A549 (cell line): ENCODE data around the gene MLLT3. TPM values are rescaled to one million over a fixed set of nuclear protein-coding genes. Genes with fewer than 3 reads are reported as not detected.

Experiments
- ATAC-seq, 2 experiments: fragments of 200-7000 bp in 1 of 2; fragments of >200 bp in 1 of 2; cut with Nextera tagmentation in 1 of 2; cut with Tn5 transposase in 1 of 2; 3 replicates each; pipeline versions ENCODE4 v1.8.0 to v1.9.1; 2018 to 2020; ENCODE audit warnings: mild to moderate bottlenecking in 1 of 2, moderate library complexity in 1 of 2
- CTCF ChIA-PET: fragments of 300-600 bp; sonication (Branson Sonifier 250); formaldehyde crosslinking; extraction: SDS; loops from one replicate; lab custom pipeline; 2021; ENCODE audit warnings: antibody characterized with exemption, inconsistent platforms; lab: Yijun Ruan, JAX
- POLR2A ChIA-PET: fragments of 350-600 bp; formaldehyde crosslinking; extraction: SDS; loops from one replicate; lab custom pipeline; 2021; ENCODE audit warnings: antibody characterized with exemption, inconsistent platforms; lab: Yijun Ruan, JAX
- DNase-seq, 2 experiments: peaks; one replicate each; pipeline versions ENCODE4 v3.0.0 to v3.0.0-alpha.2; 2011 to 2016; ENCODE audit warnings: low read depth in 1 of 2, low spot score in 1 of 2
- FAIRE-seq: peaks from 2 replicates; lab custom pipeline; 2011; peaks lifted over from hg19 to GRCh38; lab: Jason Lieb, UNC
- H3K27ac ChIP-seq, 2 experiments: fragments of >200 bp; sonication (Bioruptor Twin); formaldehyde crosslinking; 3 replicates each; pipeline ENCODE4 v1.5.1; 2016 to 2017
- H3K4me1 ChIP-seq: fragments of >200 bp; sonication (Bioruptor Twin); formaldehyde crosslinking; 3 replicates; pipeline ENCODE4 v1.6.1; 2016
- H3K4me2 ChIP-seq: fragments of >200 bp; sonication (Bioruptor Twin); formaldehyde crosslinking; 3 replicates; pipeline ENCODE4 v1.6.1; 2016
- H3K4me3 ChIP-seq: fragments of >200 bp; sonication (Bioruptor Twin); formaldehyde crosslinking; 3 replicates; pipeline ENCODE4 v1.5.1; 2016
- H3K9me3 ChIP-seq: fragments of >200 bp; sonication (Bioruptor Twin); formaldehyde crosslinking; 3 replicates; pipeline ENCODE4 v1.6.1; 2016
- BCL3 ChIP-seq: fragments of >200 bp; sonication (Bioruptor Twin); formaldehyde crosslinking; IDR thresholded peaks from 3 replicates; pipeline ENCODE4 v1.6.1; 2016
- CBX2 ChIP-seq: fragments of 200-600 bp; sonication (generic); IDR thresholded peaks from 2 replicates; pipeline ENCODE4 v1.6.1; 2016; ENCODE audit warnings: low read depth, mild to moderate bottlenecking, borderline replicate concordance
- FOSB ChIP-seq: fragments of 250-450 bp; sonication (Bioruptor Pico); IDR thresholded peaks from 2 replicates; pipeline ENCODE4 v1.5.0; 2020; ENCODE audit warnings: mild to moderate bottlenecking, moderate library complexity
- MAZ ChIP-seq: fragments of 150-350 bp; IDR thresholded peaks from 2 replicates; pipeline ENCODE4 v1.6.1; 2014; ENCODE audit warnings: antibody characterized with exemption, low read depth, low read length, borderline replicate concordance
- PBX3 ChIP-seq: IDR thresholded peaks from 2 replicates; pipeline ENCODE4 v1.6.1; 2012
- RAD21 ChIP-seq, 2 experiments: fragments of >200 bp in 1 of 2; sonication (Bioruptor Twin) in 1 of 2; formaldehyde crosslinking in 1 of 2; IDR thresholded peaks in 1 of 2; conservative IDR thresholded peaks in 1 of 2; 2 replicates in 1 of 2; 3 replicates in 1 of 2; pipeline ENCODE4 v1.6.1; 2012 to 2018; ENCODE audit warnings: inconsistent platforms in 1 of 2
- RCOR1 ChIP-seq: fragments of 150-350 bp; IDR thresholded peaks from 2 replicates; pipeline ENCODE4 v1.6.1; 2014; ENCODE audit warnings: antibody characterized with exemption, low read length, low read depth
- TFCP2L1 ChIP-seq: fragments of 250-450 bp; sonication (Bioruptor Pico); IDR thresholded peaks from 2 replicates; pipeline ENCODE4 v1.5.0; 2021; ENCODE audit warnings: mild to moderate bottlenecking
- TP53 ChIP-seq: fragments of 250-450 bp; sonication (Bioruptor Pico); IDR thresholded peaks from 2 replicates; pipeline ENCODE4 v1.5.0; 2021; ENCODE audit warnings: mild to moderate bottlenecking, moderate library complexity
- ZSCAN20 ChIP-seq: fragments of 250-450 bp; sonication (Bioruptor Pico); IDR thresholded peaks from 2 replicates; pipeline ENCODE4 v1.8.0; 2022; ENCODE audit warnings: mild to moderate bottlenecking, moderate library complexity
- WGBS: methylation state at CpG from one replicate; pipeline ENCODE4 v1.1.6; 2017; ENCODE audit errors: missing lambda C conversion rate; 5-methylcytosine and 5-hydroxymethylcytosine counted together
- polyA plus RNA-seq, 4 experiments: library from polyadenylated mRNA; depleted of rRNA in 3 of 4; stranded (reverse); fragments of >200 nt; fragmentation: RNase III in 1 of 4; extraction: RNeasy Plus Mini Kit Qiagen cat#74134 plus additional on column Dnase treatment in 1 of 4; gene quantifications; 2 replicates in 3 of 4; 3 replicates in 1 of 4; pipeline ENCODE4 v1.2.3, GENCODE V29; 2011 to 2017
- TF ChIP-seq, protein P1 (sequence below): fragments of 200-600 bp; sonication (generic); IDR thresholded peaks from 2 replicates; pipeline ENCODE4 v1.6.1; 2016; ENCODE audit warnings: antibody characterized with exemption, mild to moderate bottlenecking, moderate library complexity
- TF ChIP-seq, protein P2 (sequence below): fragments of 450-650 bp; IDR thresholded peaks from 2 replicates; pipeline ENCODE4 v1.6.1; 2014; ENCODE audit warnings: antibody characterized with exemption

Gene MLLT3
- polyA plus RNA-seq, 2 of the 4 experiments (the other 2 are of a cell fraction), result 14.3 to 47.6 TPM

DNA sequence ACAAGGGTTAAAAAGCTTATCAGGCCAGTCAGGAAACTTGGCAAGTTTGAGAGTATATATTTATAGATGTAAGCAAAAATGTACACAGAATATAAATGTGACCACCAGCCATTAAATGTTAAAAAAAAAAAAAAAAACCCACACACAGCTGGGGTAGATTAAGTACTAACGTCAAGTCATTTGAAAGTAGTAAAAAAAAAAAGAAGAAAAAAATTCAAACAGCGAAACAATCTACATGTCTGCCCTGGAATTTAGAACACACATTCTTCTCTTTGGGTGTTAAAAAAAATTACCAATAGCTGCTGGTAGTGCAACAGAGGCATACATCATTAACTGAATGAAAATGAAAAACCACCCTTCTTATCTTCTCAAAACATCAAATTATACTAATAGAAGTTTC lies 269.7 kb downstream of the MLLT3 start:
- TF ChIP-seq CBX2, result no peak
- no peak for DNase-seq
- Histone ChIP-seq H3K4me2 (no peak overlapping the region), H3K9me3 (no peaks in the 10 kb centered on the region), H3K4me3 (no peak overlapping the region), H3K4me1 (peaks cover 29% of the 10 kb centered on the region), H3K27ac (no peak overlapping the region)
- ChIA-PET POLR2A (no interaction called here), CTCF (interaction anchor here (0.7 to 2.2 kb wide), 3 partner anchors 114 to 759 kb away, joined by 3 to 9 read pairs (median 6); no protein-coding TSS in a partner anchor)
- 91% methylated on average over 2 of the region's 2 CpGs for WGBS
- no peak for FAIRE-seq
- ATAC-seq, result no peak

DNA sequence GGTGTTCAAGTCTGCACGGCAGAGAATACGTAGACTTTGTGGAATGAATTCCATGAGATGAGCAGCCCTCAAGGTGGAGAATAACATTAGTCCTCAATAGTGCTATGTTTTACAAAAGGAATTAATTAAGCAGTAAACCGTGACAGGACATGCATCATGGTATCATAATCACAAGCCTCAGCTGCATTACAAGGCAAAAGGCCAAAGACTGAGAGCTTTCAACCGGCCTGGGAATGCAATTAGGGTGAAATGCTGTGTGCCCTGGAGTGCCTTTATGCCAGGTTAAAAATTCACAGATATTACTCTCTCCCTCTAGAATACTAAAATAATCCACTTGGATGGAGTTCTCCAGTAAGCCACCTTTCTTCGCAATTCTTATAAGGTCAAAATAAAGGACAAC lies 270.6 kb downstream of the MLLT3 start:
- no peak for TF ChIP-seq TFCP2L1 (CRISPR knock-in tag)
- no peak for TF ChIP-seq BCL3
- no peak for TF ChIP-seq TP53 (CRISPR knock-in tag)
- TF ChIP-seq, protein P1, sequence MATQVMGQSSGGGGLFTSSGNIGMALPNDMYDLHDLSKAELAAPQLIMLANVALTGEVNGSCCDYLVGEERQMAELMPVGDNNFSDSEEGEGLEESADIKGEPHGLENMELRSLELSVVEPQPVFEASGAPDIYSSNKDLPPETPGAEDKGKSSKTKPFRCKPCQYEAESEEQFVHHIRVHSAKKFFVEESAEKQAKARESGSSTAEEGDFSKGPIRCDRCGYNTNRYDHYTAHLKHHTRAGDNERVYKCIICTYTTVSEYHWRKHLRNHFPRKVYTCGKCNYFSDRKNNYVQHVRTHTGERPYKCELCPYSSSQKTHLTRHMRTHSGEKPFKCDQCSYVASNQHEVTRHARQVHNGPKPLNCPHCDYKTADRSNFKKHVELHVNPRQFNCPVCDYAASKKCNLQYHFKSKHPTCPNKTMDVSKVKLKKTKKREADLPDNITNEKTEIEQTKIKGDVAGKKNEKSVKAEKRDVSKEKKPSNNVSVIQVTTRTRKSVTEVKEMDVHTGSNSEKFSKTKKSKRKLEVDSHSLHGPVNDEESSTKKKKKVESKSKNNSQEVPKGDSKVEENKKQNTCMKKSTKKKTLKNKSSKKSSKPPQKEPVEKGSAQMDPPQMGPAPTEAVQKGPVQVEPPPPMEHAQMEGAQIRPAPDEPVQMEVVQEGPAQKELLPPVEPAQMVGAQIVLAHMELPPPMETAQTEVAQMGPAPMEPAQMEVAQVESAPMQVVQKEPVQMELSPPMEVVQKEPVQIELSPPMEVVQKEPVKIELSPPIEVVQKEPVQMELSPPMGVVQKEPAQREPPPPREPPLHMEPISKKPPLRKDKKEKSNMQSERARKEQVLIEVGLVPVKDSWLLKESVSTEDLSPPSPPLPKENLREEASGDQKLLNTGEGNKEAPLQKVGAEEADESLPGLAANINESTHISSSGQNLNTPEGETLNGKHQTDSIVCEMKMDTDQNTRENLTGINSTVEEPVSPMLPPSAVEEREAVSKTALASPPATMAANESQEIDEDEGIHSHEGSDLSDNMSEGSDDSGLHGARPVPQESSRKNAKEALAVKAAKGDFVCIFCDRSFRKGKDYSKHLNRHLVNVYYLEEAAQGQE, result no peak
- TF ChIP-seq PBX3, result no peak
- TF ChIP-seq, all 56 proteins: peak for 0
- ChIA-PET CTCF (interaction anchor here (2.0 to 2.2 kb wide), 2 partner anchors 589 to 759 kb away, joined by 6 to 9 read pairs; no protein-coding TSS in a partner anchor), POLR2A (no interaction called here)
- no peaks in the 10 kb centered on the region for H3K9me3 ChIP-seq
- no peak for ATAC-seq
- peaks cover 20% of the 10 kb centered on the region for H3K4me1 ChIP-seq
- no peak for DNase-seq
- no peak overlapping the region for H3K4me3 ChIP-seq
- no peak overlapping the region for H3K4me2 ChIP-seq
- no peak for FAIRE-seq
- 91% methylated on average over 5 of the region's 5 CpGs for WGBS
- no peak overlapping the region for H3K27ac ChIP-seq

DNA sequence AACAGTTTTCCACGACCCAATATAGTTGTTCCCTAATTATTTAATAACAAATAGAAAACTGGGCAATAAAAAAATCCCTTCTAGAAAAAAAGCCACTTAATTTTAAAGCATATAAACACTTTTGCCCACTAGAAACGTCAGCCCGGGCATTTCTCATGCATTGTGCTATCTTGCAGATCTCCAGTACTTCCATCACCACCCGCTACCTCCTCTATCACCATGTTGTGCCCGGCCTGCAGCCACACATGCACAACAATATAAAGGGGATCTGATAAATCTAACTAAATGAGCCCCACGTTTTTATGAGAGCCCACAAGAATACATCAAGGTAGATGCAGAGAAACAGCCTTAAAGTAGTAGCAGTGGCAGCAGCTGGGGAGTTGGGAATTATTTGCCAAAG lies 272.7 kb downstream of the MLLT3 start:
- 80% methylated on average over 6 of the region's 6 CpGs for WGBS
- FAIRE-seq (no peak), DNase-seq (no peak), ATAC-seq (no peak)
- Histone ChIP-seq H3K27ac (no peak overlapping the region), H3K4me3 (no peak overlapping the region), H3K4me2 (no peak overlapping the region), H3K4me1 (peaks cover under 1% of the 10 kb centered on the region; the same call in 1 of the 3 replicates), H3K9me3 (no peaks in the 10 kb centered on the region)
- ChIA-PET POLR2A (no interaction called here), CTCF (interaction anchor here (0.6 to 1.4 kb wide), 2 partner anchors 430 to 762 kb away, joined by 3 to 4 read pairs; no protein-coding TSS in a partner anchor)
- TF ChIP-seq FOSB (CRISPR knock-in tag), result no peak
- no peak for TF ChIP-seq ZSCAN20 (CRISPR knock-in tag)
- TF ChIP-seq, protein P2, sequence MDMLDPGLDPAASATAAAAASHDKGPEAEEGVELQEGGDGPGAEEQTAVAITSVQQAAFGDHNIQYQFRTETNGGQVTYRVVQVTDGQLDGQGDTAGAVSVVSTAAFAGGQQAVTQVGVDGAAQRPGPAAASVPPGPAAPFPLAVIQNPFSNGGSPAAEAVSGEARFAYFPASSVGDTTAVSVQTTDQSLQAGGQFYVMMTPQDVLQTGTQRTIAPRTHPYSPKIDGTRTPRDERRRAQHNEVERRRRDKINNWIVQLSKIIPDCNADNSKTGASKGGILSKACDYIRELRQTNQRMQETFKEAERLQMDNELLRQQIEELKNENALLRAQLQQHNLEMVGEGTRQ, result no peak
- no peak for TF ChIP-seq RCOR1
- no peak for TF ChIP-seq RAD21 (conservative IDR thresholded peaks at IDR 0.05 in 1 of 2, IDR thresholded peaks at IDR 0.05 in 1 of 2)
- no peak for TF ChIP-seq MAZ
